Hepatocyte (in vitro differentiated cells): Measurements from ENCODE around the gene PDSS2. TPM values are rescaled to one million over a fixed set of nuclear protein-coding genes. Genes with fewer than 3 reads are reported as not detected.
"Not testable (repeated sequence)": the region's sequence is repeated elsewhere in the genome, so short reads cannot be mapped to it uniquely, and the experiment has no call there.

Source experiments
- DNase-seq: peaks from one replicate; pipeline ENCODE4 v3.0.0-alpha.2; 2016; ENCODE audit warnings: low spot score
- H2AFZ ChIP-seq: fragments of 200-600 bp; sonication (generic); 2 replicates; pipeline ENCODE4 v1.6.0; 2016; ENCODE audit warnings: antibody characterized with exemption, mild to moderate bottlenecking
- H3K27ac ChIP-seq: fragments of 200-600 bp; sonication (generic); 2 replicates; pipeline ENCODE4 v1.5.1; 2016; ENCODE audit warnings: mild to moderate bottlenecking
- H3K27me3 ChIP-seq: fragments of 200-600 bp; sonication (generic); 2 replicates; pipeline ENCODE4 v1.6.1; 2016
- H3K36me3 ChIP-seq: fragments of 200-600 bp; sonication (generic); replicated peaks from 2 replicates; pipeline ENCODE4 v1.5.1; 2016; ENCODE audit warnings: low read depth; ENCODE audit not compliant: insufficient read depth
- H3K4me1 ChIP-seq: fragments of 200-600 bp; sonication (generic); 2 replicates; pipeline ENCODE4 v1.5.1; 2016; ENCODE audit warnings: mild to moderate bottlenecking, moderate library complexity; ENCODE audit not compliant: insufficient read depth
- H3K4me2 ChIP-seq: fragments of 200-600 bp; sonication (generic); 2 replicates; pipeline ENCODE4 v1.6.0; 2016
- H3K4me3 ChIP-seq: fragments of 200-600 bp; sonication (generic); 2 replicates; pipeline ENCODE4 v1.5.1; 2016; ENCODE audit warnings: mild to moderate bottlenecking
- H3K79me2 ChIP-seq: fragments of 200-600 bp; sonication (generic); 2 replicates; pipeline ENCODE4 v1.6.0; 2017; ENCODE audit warnings: mild to moderate bottlenecking
- H3K9me2 ChIP-seq: fragments of 200-600 bp; sonication (generic); replicated peaks from 2 replicates; pipeline ENCODE4 v1.6.0; 2017; ENCODE audit warnings: mild to moderate bottlenecking; ENCODE audit not compliant: insufficient read depth
- H3K9me3 ChIP-seq: fragments of 200-600 bp; sonication (generic); 2 replicates; pipeline ENCODE4 v1.5.1; 2016; ENCODE audit warnings: low read depth, mild to moderate bottlenecking
- H4K20me1 ChIP-seq: fragments of 200-600 bp; sonication (generic); 2 replicates; pipeline ENCODE4 v1.6.0; 2016; ENCODE audit warnings: mild to moderate bottlenecking; ENCODE audit not compliant: insufficient read depth, poor library complexity, severe bottlenecking
- EZH2 ChIP-seq: fragments of 200-600 bp; sonication (generic); IDR thresholded peaks from 2 replicates; pipeline ENCODE4 v1.6.1; 2016; ENCODE audit warnings: antibody characterized with exemption, mild to moderate bottlenecking, borderline replicate concordance
- EZH2phosphoT487 ChIP-seq: fragments of 200-600 bp; sonication (generic); IDR thresholded peaks from one replicate; pipeline ENCODE4 v1.6.1; 2018; ENCODE audit warnings: antibody characterized with exemption, mild to moderate bottlenecking, low read depth, moderate library complexity; ENCODE audit not compliant: unreplicated experiment, severe bottlenecking
- WGBS: methylation state at CpG from one replicate; pipeline ENCODE4 v1.1.6; 2016; ENCODE audit warnings: low lambda C conversion rate; ENCODE audit errors: missing lambda C conversion rate; 5-methylcytosine and 5-hydroxymethylcytosine counted together
- polyA plus RNA-seq: library from polyadenylated mRNA; unstranded; fragments of >200 nt; fragmentation: Nextera tagmentation; extraction: Ambion mirVana; gene quantifications from 2 replicates; pipeline ENCODE4 v1.2.1, GENCODE V29; 2016
- total RNA-seq: library from RNA; depleted of rRNA; stranded (reverse); fragments of >200 nt; gene quantifications from 2 replicates; pipeline ENCODE4 v1.2.3, GENCODE V29; 2014
- TF ChIP-seq, protein P1 (sequence below): fragments of 200-600 bp; sonication (generic); IDR thresholded peaks from 2 replicates; pipeline ENCODE4 v1.5.1; 2016; ENCODE audit warnings: antibody characterized with exemption, mild to moderate bottlenecking; ENCODE audit not compliant: poor library complexity

The PDSS2 gene
- total and polyA plus RNA-seq, 2 experiments from 2014 or later: 15.3 to 18.2 TPM

DNA sequence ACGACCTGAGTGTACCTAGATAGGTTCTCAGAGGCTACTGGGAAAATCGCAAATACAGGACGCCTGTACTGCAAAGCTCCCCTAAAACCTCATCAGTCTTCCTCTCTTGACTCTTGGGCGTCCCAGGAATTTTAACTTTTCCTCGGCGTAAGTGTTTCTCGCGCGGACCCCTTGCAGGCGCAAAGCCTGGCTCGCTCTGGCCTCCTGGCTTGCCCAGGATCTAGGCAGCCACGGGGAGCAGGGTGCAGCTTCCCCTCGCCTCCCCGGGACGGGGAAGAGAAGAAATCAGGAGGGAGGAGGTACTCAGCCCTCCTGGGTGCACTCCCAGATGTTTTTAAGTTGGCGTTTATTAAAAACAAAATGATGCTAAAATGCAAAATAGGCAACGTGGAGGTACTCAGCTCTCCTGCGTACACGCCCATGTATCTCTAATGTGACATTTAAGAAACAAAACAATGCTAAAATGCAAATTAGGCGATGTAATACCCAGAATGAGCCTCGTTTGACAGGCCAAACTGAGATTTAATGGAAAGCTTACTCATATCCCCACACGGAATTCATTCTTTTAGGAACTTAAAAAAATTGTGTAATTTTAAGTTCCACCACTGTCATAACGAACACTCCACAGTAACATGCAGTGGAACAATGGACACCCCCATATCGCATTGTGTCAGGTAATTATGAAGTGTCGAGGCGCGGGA, 29.0 kb upstream of the PDSS2 start:
- H3K4me1 ChIP-seq: peaks cover 11% of the 10 kb centered on the region
- H3K79me2 ChIP-seq: no peaks in the 10 kb centered on the region
- no peaks in the 10 kb centered on the region for H3K36me3 ChIP-seq
- H4K20me1 ChIP-seq: no peaks in the 10 kb centered on the region
- TF ChIP-seq, protein P1, sequence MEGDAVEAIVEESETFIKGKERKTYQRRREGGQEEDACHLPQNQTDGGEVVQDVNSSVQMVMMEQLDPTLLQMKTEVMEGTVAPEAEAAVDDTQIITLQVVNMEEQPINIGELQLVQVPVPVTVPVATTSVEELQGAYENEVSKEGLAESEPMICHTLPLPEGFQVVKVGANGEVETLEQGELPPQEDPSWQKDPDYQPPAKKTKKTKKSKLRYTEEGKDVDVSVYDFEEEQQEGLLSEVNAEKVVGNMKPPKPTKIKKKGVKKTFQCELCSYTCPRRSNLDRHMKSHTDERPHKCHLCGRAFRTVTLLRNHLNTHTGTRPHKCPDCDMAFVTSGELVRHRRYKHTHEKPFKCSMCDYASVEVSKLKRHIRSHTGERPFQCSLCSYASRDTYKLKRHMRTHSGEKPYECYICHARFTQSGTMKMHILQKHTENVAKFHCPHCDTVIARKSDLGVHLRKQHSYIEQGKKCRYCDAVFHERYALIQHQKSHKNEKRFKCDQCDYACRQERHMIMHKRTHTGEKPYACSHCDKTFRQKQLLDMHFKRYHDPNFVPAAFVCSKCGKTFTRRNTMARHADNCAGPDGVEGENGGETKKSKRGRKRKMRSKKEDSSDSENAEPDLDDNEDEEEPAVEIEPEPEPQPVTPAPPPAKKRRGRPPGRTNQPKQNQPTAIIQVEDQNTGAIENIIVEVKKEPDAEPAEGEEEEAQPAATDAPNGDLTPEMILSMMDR: no peak
- TF ChIP-seq EZH2 (no peak), EZH2phosphoT487 (no peak)
- peak overlapping the region; percentile 82 for H2AFZ ChIP-seq
- H3K9me2 ChIP-seq: no peaks in the 10 kb centered on the region
- no peak overlapping the region for H3K4me3 ChIP-seq
- no peak for DNase-seq
- H3K27me3 ChIP-seq: peaks cover 59% of the 10 kb centered on the region
- peak overlapping the region; percentile 97 for H3K4me2 ChIP-seq
- 5% methylated on average over 27 of the region's 27 CpGs for WGBS
- H3K27ac ChIP-seq: no peak overlapping the region
- H3K9me3 ChIP-seq: no peaks in the 10 kb centered on the region

DNA sequence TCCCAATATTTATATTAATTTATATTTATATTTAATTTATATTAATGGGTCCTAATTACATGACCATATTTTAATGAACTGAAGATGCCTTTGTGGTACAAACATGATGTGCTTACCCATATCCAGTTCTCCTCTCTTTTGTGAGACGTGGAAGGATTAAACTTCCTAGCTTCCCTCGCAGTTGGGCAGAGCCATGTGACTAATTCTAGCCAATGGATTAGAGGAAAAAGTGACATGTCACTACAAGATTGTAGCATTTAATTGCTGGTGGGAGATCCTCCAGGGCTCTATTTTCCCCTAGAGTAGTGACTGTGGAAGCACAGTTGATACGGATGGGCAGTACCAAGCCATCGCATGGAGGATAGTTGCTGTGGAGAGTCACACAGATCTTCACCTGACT, 25.8 kb upstream of the PDSS2 start:
- no peak for DNase-seq
- peaks cover 52% of the 10 kb centered on the region for H3K27me3 ChIP-seq
- 84% methylated on average over 4 of the region's 4 CpGs for WGBS

DNA sequence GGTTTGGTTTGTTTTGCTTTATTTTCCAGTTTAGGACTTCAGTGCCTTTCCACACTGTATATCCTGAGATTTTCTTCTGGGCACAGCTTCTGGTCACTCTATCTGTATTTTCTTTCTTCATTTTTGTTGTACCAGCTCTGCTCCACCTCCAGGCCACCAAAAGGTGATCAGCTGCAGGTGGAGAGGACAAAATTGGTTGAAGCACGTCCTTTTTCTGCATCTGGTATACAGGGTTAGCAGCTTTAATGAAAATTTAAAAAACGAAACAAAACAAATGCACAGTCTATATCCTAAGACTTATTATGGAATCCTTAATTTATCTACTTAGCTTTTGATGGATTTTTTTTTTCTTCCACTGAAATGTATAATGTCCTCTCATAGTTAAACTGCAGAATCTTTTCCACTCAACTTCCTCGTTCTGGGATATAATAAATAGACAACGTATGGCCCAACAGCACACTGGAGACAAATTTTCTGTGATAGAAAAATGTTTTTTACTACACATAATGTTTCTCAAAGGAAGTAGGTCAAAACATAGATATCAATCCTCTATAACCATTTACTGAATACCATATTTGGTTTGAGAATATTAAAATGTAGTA, 19.8 kb upstream of the PDSS2 start:
- no peak overlapping the region for H3K4me3 ChIP-seq

More for the DNA sequence above, 25.8 kb upstream of the PDSS2 start:
- H3K79me2 ChIP-seq: no peaks in the 10 kb centered on the region
- TF ChIP-seq EZH2phosphoT487: no peak
- TF ChIP-seq EZH2: no peak
- TF ChIP-seq, protein P1: no peak
- H3K4me2 ChIP-seq: no peak overlapping the region
- peaks cover 4% of the 10 kb centered on the region for H3K4me1 ChIP-seq
- H3K9me3 ChIP-seq: no peaks in the 10 kb centered on the region
- H4K20me1 ChIP-seq: no peaks in the 10 kb centered on the region
- no peaks in the 10 kb centered on the region for H3K36me3 ChIP-seq
- H2AFZ ChIP-seq: no peak overlapping the region
- no peak overlapping the region for H3K27ac ChIP-seq
- no peak overlapping the region for H3K4me3 ChIP-seq
- H3K9me2 ChIP-seq: no peaks in the 10 kb centered on the region

DNA sequence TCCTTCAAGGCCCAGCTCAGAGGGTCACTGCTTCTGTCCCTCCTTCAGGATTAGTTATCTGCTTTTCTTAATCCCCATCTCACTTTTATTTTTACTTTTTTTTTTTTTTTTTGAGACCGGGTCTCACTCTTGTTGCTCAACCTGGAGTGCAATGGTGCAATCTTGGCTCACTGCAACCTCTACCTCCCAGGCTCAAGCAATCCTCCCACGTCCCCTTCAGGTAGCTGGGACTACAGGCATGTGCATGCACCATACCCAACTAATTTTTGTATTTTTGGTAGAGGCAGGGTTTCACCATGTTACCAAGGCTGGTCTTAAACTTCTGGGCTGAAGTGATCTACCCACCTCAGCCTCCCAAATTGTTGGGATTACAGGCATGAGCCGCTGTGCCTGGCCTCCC, 16.5 kb upstream of the PDSS2 start:
- H3K9me2 ChIP-seq, DNase-seq, H3K27me3 ChIP-seq, H3K4me2 ChIP-seq, H4K20me1 ChIP-seq, H3K36me3 ChIP-seq, H3K4me1 ChIP-seq, H2AFZ ChIP-seq, H3K4me3 ChIP-seq, H3K79me2 ChIP-seq, H3K9me3 ChIP-seq, H3K27ac ChIP-seq: not testable (repeated sequence)
- 72% methylated on average over 3 of the region's 3 CpGs for WGBS

More for the DNA sequence above, 19.8 kb upstream of the PDSS2 start:
- WGBS: 90% methylated on average over 4 of the region's 4 CpGs
- H3K4me2 ChIP-seq: no peak overlapping the region
- no peaks in the 10 kb centered on the region for H4K20me1 ChIP-seq
- H3K4me1 ChIP-seq: no peaks in the 10 kb centered on the region
- no peaks in the 10 kb centered on the region for H3K79me2 ChIP-seq
- H3K27ac ChIP-seq: no peak overlapping the region
- no peak for DNase-seq
- peaks cover 7% of the 10 kb centered on the region for H3K27me3 ChIP-seq
- no peaks in the 10 kb centered on the region for H3K9me3 ChIP-seq
- no peaks in the 10 kb centered on the region for H3K9me2 ChIP-seq
- TF ChIP-seq EZH2: no peak
- no peak for TF ChIP-seq EZH2phosphoT487
- TF ChIP-seq, protein P1: no peak
- no peaks in the 10 kb centered on the region for H3K36me3 ChIP-seq
- H2AFZ ChIP-seq: no peak overlapping the region

DNA sequence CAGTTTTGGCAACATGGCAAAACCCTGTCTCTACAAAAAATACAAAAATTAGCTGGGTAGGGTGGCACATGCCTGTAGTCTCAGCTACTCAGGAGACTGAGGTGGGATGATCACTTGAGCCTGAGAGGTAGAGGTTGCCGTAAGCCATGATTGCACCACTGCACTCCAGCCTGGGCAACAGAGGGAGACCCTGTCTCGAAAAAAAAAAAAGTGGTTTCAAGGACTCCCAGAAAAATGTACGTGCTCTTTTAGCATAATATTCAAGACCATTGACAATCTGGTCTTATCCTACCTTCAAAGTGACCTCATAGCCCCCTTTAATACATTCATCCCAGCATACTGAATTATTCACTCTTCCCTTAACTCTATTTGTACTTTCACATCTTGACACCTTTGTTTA, 16.0 kb upstream of the PDSS2 start:
- H3K4me3 ChIP-seq, H3K9me2 ChIP-seq, H3K27ac ChIP-seq, H3K79me2 ChIP-seq, DNase-seq, H2AFZ ChIP-seq, H3K27me3 ChIP-seq, H3K4me2 ChIP-seq, H3K9me3 ChIP-seq, H3K4me1 ChIP-seq, H4K20me1 ChIP-seq, H3K36me3 ChIP-seq: not testable (repeated sequence)
- 91% methylated on average over 3 of the region's 3 CpGs for WGBS
